Endodermal cell (in vitro differentiated cells): ENCODE results near the gene FLT3LG. TPM values are rescaled to one million over a fixed set of nuclear protein-coding genes. Genes with fewer than 3 reads are reported as not detected.

Source experiments
- DNase-seq: peaks from one replicate; pipeline ENCODE4 v3.0.0-alpha.2; 2017
- H3K27ac ChIP-seq: 2 replicates; pipeline ENCODE4 v1.5.1; 2013; ENCODE audit warnings: mild to moderate bottlenecking, low read depth, low read length, moderate library complexity
- H3K27me3 ChIP-seq: 2 replicates; pipeline ENCODE4 v1.6.1; 2013; ENCODE audit warnings: mild to moderate bottlenecking, low read length, moderate library complexity; ENCODE audit not compliant: insufficient read depth, control insufficient read depth, poor library complexity, severe bottlenecking
- H3K36me3 ChIP-seq: 2 replicates; pipeline ENCODE4 v1.7.0; 2013; ENCODE audit warnings: mild to moderate bottlenecking, low read length, moderate library complexity; ENCODE audit not compliant: control insufficient read depth, insufficient read depth
- H3K4me1 ChIP-seq: one replicate; pipeline ENCODE4 v1.7.0; 2013; ENCODE audit warnings: low read length; ENCODE audit not compliant: control insufficient read depth, insufficient read depth
- H3K4me3 ChIP-seq: 2 replicates; pipeline ENCODE4 v1.5.1; 2013; ENCODE audit warnings: mild to moderate bottlenecking, low read length, moderate library complexity
- H3K9ac ChIP-seq: 2 replicates; pipeline ENCODE4 v1.6.1; 2013; ENCODE audit warnings: mild to moderate bottlenecking, low read length, moderate library complexity; ENCODE audit not compliant: poor library complexity, severe bottlenecking; ENCODE audit errors: extremely low read depth
- H3K9me3 ChIP-seq: 2 replicates; pipeline ENCODE4 v1.6.1; 2013; ENCODE audit warnings: mild to moderate bottlenecking, low read length, moderate library complexity; ENCODE audit not compliant: control insufficient read depth
- H3K27ac Mint-ChIP-seq: 2 replicates; pipeline ENCODE4 v1.8.0; 2020; ENCODE audit warnings: mixed read lengths
- H3K27me3 Mint-ChIP-seq: 2 replicates; pipeline ENCODE4 v1.8.0; 2021; ENCODE audit warnings: mild to moderate bottlenecking, mixed read lengths; ENCODE audit not compliant: insufficient read depth
- H3K36me3 Mint-ChIP-seq: 2 replicates; pipeline ENCODE4 v1.8.0; 2020; ENCODE audit warnings: low read depth, mixed read lengths
- H3K4me1 Mint-ChIP-seq: 2 replicates; pipeline ENCODE4 v1.8.0; 2020; ENCODE audit warnings: mixed read lengths
- H3K4me3 Mint-ChIP-seq: 2 replicates; pipeline ENCODE4 v1.8.0; 2020; ENCODE audit warnings: mild to moderate bottlenecking, moderate library complexity, mixed read lengths
- H3K9me3 Mint-ChIP-seq: 2 replicates; pipeline ENCODE4 v1.8.0; 2020; ENCODE audit warnings: mild to moderate bottlenecking, mixed read lengths
- CTCF ChIP-seq: fragments of 200-600 bp; sonication (generic); conservative IDR thresholded peaks from 2 replicates; pipeline ENCODE4 v1.5.0; 2021; ENCODE audit warnings: antibody characterized with exemption, mild to moderate bottlenecking
- WGBS, 2 experiments: methylation state at CpG; one replicate each; pipeline versions ENCODE4 v1.1.5 to v1.1.7; 2013; ENCODE audit warnings: missing lambda C conversion rate in 2 of 2, mixed read lengths in 1 of 2; ENCODE audit not compliant: insufficient coverage in 1 of 2, insufficient read length in 1 of 2; 5-methylcytosine and 5-hydroxymethylcytosine counted together
- total RNA-seq, 2 donors: library from RNA; stranded (reverse); fragmentation: NEBNext Ultra II Directional in 1 of 2; extraction: Animal tissue kit (Norgen Biotek cat#: 25700) in 1 of 2; gene quantifications; 2 replicates in 1 of 2; 3 replicates in 1 of 2; pipeline ENCODE4 v1.2.1, GENCODE V29; 2021

FLT3LG gene
- total RNA-seq, 2 donors from 2014 or later: 0.75 to 2.3 TPM

DNA sequence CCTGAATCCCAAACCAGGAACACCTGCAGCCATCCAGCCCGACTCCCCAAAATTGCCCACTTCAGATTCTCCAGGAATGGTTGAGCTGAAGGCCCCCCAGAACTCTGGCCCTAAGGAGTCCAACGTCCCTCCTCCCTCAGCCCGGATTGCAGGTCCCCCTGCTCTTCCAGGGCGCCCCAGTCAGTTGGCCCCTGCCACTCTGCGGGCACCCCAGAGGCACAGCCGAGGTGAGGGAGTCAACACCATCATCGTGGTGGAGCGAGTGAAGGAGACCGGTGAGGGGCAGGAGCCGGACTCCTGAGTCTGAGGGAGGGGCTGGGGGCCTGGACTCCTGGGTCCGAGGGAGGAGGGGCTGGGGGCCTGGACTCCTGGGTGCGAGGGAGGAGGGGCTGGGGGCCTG lies 46.7 kb upstream of the FLT3LG start:
- Histone ChIP-seq H3K36me3 (no peaks in the 10 kb centered on the region), H3K9ac (no peak overlapping the region), H3K27me3 (peaks cover 100% of the 10 kb centered on the region), H3K4me1 (no peaks in the 10 kb centered on the region), H3K27ac (no peak overlapping the region), H3K4me3 (no peak overlapping the region), H3K9me3 (no peaks in the 10 kb centered on the region)
- 77 to 83% methylated on average over 3 to 12 of the region's 12 CpGs for WGBS, 2 experiments
- Mint-ChIP-seq H3K36me3 (peaks cover 4% of the 10 kb centered on the region), H3K4me1 (peaks cover 23% of the 10 kb centered on the region), H3K27ac (no peak overlapping the region), H3K4me3 (no peak overlapping the region), H3K27me3 (peaks cover 98% of the 10 kb centered on the region), H3K9me3 (peaks cover 10% of the 10 kb centered on the region)
- DNase-seq: no peak
- TF ChIP-seq CTCF: no peak

DNA sequence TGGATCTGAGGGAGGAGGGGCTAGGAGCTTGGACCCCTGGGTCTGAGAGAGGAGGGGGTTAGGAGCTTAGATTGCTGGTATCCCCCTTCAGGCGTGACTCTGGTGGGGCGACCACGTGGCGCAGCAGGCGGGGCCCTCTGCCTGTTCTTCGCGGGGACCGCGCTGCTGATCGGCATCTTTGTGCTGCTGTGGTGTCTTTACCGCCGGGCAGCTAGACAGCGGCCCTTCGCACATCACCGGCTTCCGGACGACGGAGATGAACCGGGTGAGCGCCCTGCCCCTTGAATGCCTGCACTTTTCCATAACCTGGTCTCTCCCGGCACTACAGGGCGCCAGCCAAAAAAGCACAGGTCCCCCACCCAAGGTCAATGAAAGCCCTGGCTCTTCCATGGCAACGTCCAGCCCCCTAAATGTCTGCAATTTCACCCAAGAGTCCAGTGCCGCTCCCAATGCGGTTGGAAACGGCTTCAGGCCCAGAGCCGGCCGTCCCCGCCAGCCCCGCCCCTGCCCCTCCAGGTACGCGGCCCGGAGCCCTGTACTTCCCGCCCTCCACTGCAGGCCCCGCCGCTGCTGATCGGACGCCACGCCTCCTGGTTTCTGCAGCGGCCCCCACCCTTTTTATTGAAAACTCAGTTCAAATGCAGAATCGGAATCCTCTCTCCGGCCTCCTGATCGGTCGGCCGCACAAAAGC lies 46.0 kb upstream of the FLT3LG start:
- H3K4me1 ChIP-seq: no peaks in the 10 kb centered on the region
- Mint-ChIP-seq H3K27ac (no peak overlapping the region), H3K4me3 (peak overlapping the region; percentile 50), H3K27me3 (peaks cover 98% of the 10 kb centered on the region), H3K4me1 (peaks cover 20% of the 10 kb centered on the region), H3K36me3 (peaks cover 4% of the 10 kb centered on the region), H3K9me3 (peaks cover 10% of the 10 kb centered on the region)
- no peak overlapping the region for H3K9ac ChIP-seq
- H3K4me3 ChIP-seq: peak overlapping the region; percentile 60
- peak; percentile 87 for DNase-seq
- H3K9me3 ChIP-seq: no peaks in the 10 kb centered on the region
- no peaks in the 10 kb centered on the region for H3K36me3 ChIP-seq
- peaks cover 100% of the 10 kb centered on the region for H3K27me3 ChIP-seq
- H3K27ac ChIP-seq: no peak overlapping the region
- TF ChIP-seq CTCF: no peak
- WGBS, 2 experiments: 5 to 7% methylated on average over 35 to 45 of the region's 45 CpGs

DNA sequence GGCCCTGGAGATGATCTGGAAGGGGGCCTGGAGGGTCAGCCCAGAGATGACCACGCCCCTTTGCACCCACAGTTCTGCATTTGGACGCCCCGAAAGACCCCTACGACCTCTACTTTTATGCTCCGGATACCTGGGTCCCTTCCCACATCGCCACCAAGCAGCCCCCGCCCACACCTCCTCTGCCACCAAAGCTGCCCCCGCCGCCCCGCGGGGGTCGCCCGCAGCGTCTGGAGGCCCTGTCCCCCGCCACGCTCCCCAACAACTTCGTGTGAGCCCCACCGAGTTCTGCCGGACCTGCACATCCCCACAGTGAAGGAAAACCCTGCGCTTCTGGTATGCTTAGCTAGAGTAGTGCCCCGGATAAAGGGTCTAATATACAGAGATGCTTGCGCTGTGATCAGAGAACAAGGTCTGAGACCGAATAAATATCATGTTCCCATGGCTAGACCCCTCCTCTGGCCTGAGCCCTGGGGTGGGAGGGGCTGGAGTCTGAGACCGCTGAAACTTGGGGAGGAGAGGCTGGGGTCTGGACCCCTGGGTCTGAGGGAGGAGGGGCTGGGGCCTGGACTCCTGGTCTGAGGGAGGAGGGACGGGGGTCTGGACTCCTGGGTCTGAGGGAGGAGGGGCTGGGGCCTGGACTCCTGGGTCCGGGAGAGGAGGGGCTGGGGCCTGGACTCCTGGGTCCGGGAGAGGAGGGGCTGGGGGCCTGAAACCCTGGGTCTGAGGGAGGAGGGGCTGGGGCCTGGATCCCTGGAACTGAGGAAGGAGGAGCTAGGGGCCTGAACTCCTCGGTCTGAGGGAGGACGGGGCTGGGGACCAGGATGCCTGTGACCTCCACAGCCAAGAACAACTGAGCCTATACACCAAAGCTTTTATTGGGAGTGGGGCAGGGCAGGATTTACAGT lies 45.2 kb upstream of the FLT3LG start:
- Mint-ChIP-seq H3K4me1 (peaks cover 18% of the 10 kb centered on the region), H3K36me3 (peaks cover 4% of the 10 kb centered on the region), H3K27me3 (peaks cover 98% of the 10 kb centered on the region), H3K27ac (no peak overlapping the region), H3K9me3 (peaks cover 10% of the 10 kb centered on the region), H3K4me3 (peak overlapping the region; percentile 50)
- peak overlapping the region; percentile 60 for H3K4me3 ChIP-seq
- no peak overlapping the region for H3K27ac ChIP-seq
- WGBS, 2 experiments: 31 to 57% methylated on average over 4 to 28 of the region's 29 CpGs
- no peaks in the 10 kb centered on the region for H3K36me3 ChIP-seq
- H3K9me3 ChIP-seq: no peaks in the 10 kb centered on the region
- peaks cover 100% of the 10 kb centered on the region for H3K27me3 ChIP-seq
- no peaks in the 10 kb centered on the region for H3K4me1 ChIP-seq
- no peak for TF ChIP-seq CTCF
- no peak overlapping the region for H3K9ac ChIP-seq
- no peak for DNase-seq
